Measurements from ENCODE around the gene EREG. TPM values are rescaled to one million over a fixed set of nuclear protein-coding genes. Genes with fewer than 3 reads are reported as not detected.
A peak's percentile ranks its signal among the peaks of the same experiment; 100 is the strongest.

The EREG gene
- total RNA-seq, 1 donor from 2014 or later: 3.1 TPM

DNA sequence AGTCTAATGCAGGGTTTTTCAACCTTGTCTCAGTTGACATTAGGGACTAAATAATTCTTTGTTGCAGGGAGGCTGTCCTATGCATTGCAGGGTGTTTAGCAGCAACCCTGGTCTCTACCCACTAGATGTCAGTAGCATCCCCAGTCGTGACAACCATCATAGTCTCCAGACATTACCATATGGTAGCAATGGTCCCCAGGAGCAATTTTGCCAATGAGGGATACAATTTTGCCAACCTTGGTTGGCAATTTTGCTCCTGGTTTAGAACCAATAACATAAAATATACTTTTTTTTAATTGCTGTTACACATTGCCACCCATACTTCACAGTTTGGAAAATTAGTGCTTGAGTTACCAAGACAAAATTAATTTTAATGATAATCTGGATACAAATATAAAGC, 6.0 kb downstream of the EREG start:
- DNase-seq (ENCODE audit: low read depth): no peak
- no peak overlapping the region for H3K4me3 ChIP-seq (ENCODE audit: low read depth, low read length)
- TF ChIP-seq, protein P1, sequence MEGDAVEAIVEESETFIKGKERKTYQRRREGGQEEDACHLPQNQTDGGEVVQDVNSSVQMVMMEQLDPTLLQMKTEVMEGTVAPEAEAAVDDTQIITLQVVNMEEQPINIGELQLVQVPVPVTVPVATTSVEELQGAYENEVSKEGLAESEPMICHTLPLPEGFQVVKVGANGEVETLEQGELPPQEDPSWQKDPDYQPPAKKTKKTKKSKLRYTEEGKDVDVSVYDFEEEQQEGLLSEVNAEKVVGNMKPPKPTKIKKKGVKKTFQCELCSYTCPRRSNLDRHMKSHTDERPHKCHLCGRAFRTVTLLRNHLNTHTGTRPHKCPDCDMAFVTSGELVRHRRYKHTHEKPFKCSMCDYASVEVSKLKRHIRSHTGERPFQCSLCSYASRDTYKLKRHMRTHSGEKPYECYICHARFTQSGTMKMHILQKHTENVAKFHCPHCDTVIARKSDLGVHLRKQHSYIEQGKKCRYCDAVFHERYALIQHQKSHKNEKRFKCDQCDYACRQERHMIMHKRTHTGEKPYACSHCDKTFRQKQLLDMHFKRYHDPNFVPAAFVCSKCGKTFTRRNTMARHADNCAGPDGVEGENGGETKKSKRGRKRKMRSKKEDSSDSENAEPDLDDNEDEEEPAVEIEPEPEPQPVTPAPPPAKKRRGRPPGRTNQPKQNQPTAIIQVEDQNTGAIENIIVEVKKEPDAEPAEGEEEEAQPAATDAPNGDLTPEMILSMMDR (conservative IDR thresholded peaks at IDR 0.05; ENCODE audit: low read depth, low read length): peak; percentile 89

DNA sequence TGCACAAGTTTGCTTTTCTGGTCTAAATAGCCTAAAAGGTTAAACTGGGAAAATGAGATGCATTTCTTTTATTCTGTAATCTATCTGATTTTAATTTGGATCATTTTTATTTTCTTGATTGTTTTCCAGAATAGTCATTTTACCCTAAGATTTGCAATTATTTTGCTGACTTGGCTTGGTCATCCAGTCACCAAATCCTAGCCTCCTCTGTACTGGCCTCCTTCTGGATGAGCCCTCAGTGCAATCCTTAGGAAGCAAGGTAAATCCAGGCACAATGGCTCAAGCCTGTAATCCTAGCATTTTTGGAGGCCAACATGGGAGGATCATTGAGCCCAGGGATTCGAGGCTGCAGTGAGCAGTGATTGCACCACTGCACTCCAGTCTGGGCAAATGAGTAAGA, 9.2 kb downstream of the EREG start:
- TF ChIP-seq, protein P1 (conservative IDR thresholded peaks at IDR 0.05; ENCODE audit: low read depth, low read length): no peak
- no peak overlapping the region for H3K4me3 ChIP-seq (ENCODE audit: low read depth, low read length)
- no peak for DNase-seq (ENCODE audit: low read depth)

DNA sequence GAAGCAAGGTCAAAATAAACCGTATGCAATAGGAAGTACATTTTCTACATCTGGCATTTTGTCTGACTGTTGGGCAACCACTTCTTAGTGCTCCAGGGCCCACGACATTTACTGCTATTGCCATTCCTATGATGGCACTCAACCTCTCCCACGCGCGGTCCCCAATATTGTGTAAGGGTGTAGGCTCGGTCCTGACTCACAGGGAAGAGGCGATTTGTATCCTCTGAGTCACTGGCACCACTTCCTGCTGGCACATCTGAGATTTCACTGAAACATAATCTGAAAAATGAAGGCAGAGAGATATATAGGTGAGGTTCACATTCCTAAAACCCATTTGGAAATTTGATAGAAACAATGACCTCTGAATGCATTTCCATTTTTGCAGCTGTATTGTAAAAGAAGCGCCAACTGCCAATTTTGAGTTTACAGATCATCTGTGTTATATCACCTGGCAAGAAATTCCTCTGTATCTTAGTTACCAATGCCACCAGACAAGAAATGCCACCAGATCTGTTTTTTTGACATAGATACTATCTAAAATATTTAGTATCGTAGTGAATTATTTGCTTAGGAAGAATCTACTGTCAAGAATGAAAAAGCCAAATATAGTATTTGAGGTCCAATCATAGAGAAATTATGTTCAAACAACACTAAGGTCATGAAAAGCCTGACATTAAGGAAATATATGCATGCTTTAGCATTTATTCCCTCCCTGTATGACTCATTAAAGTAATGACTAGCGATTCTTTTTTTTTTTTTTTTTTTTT, 9.8 kb downstream of the EREG start:
- no peak for DNase-seq (ENCODE audit: low read depth)
- H3K4me3 ChIP-seq (ENCODE audit: low read depth, low read length): no peak overlapping the region
- TF ChIP-seq, protein P1 (conservative IDR thresholded peaks at IDR 0.05; ENCODE audit: low read depth, low read length): no peak

DNA sequence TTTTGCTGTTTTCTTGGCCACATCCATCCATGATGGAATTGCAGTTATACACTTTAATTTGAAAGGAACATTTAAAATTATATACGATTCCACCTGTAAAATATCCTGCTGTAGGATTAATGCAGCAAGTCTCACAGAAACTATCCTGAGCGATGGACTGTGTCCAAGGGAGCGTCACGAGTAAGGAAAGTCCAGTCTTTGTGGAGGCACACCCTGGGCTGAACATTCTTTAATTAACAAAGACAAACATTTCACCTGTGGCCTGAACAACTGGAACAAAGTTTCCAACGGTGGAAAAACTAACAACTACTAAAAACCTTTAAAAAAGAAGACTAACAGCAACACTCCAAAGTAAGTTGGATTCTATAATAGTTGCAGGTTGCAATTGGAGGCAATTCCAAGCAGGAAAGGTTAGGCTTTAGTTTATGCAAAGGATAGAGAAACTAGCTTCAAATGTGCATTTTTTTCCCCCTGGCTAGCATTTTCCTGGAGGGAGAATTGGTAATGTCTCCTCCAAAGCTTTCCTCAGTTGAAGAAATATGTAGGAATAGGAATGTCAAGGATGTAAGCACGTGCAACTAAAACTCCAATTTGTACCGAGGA, 11.0 kb downstream of the EREG start:
- DNase-seq (ENCODE audit: low read depth): no peak
- TF ChIP-seq, protein P1 (conservative IDR thresholded peaks at IDR 0.05; ENCODE audit: low read depth, low read length): no peak

DNA sequence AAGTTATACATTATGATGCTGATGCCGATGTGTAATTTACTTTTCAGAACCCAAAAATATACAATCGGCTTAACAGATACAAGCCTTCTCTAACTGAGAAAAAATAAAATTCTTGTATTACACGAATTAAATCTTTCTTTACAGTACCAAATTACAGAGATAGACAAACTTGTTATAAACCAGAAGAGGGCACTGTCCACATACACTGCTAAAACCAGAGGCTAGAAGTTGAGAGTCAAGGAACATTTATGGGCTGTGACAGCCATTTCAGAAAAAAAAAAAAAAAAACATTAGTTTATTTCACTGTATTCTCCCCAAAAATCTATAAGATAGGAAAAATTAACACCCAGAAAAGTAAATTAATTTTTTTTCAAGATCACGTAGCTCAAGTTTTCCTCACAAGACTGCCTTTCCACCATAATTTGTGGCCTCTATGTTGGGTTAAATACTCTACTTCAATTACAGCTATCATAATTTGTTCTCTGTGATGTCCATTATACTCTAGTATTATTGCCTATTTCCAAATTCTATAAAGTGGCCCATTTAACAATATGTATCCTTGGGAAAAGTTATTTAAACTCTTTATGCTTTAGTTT, 12.0 kb downstream of the EREG start:
- DNase-seq (ENCODE audit: low read depth): no peak
- TF ChIP-seq, protein P1 (conservative IDR thresholded peaks at IDR 0.05; ENCODE audit: low read depth, low read length): peak; percentile 71
- H3K4me3 ChIP-seq (ENCODE audit: low read depth, low read length): no peak overlapping the region

More for the DNA sequence above, 11.0 kb downstream of the EREG start:
- H3K4me3 ChIP-seq (ENCODE audit: low read depth, low read length): no peak overlapping the region

DNA sequence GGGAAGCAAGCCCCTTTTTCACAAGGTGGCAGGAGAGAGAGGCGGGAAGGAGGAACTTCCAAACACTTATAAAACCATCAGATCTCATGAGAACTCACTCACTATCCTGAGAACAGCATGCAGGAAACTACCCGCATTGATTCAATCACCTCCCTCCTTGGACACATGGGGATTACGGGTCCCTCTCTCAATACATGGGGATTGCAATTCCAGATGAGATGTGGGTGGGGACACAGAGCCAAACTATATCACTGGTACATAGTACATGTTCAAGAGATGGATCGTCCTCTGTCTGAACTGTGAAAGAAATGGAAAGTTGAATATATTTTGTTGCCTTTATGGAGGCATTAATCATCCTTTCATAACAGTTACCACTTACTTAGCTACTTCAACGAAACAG, 12.8 kb downstream of the EREG start:
- TF ChIP-seq, protein P1 (conservative IDR thresholded peaks at IDR 0.05; ENCODE audit: low read depth, low read length): no peak
- no peak overlapping the region for H3K4me3 ChIP-seq (ENCODE audit: low read depth, low read length)
- DNase-seq (ENCODE audit: low read depth): no peak
